NK-92 (cell line): ENCODE results near the gene FBLN1.
"Not testable (repeated sequence)": the region's sequence is repeated elsewhere in the genome, so short reads cannot be mapped to it uniquely, and the experiment has no call there.

Source experiments
- DNase-seq: peaks from one replicate; lab custom pipeline; 2025; ENCODE audit not compliant: unreplicated experiment; lab: John Stamatoyannopoulos, UW

The FBLN1 gene

DNA sequence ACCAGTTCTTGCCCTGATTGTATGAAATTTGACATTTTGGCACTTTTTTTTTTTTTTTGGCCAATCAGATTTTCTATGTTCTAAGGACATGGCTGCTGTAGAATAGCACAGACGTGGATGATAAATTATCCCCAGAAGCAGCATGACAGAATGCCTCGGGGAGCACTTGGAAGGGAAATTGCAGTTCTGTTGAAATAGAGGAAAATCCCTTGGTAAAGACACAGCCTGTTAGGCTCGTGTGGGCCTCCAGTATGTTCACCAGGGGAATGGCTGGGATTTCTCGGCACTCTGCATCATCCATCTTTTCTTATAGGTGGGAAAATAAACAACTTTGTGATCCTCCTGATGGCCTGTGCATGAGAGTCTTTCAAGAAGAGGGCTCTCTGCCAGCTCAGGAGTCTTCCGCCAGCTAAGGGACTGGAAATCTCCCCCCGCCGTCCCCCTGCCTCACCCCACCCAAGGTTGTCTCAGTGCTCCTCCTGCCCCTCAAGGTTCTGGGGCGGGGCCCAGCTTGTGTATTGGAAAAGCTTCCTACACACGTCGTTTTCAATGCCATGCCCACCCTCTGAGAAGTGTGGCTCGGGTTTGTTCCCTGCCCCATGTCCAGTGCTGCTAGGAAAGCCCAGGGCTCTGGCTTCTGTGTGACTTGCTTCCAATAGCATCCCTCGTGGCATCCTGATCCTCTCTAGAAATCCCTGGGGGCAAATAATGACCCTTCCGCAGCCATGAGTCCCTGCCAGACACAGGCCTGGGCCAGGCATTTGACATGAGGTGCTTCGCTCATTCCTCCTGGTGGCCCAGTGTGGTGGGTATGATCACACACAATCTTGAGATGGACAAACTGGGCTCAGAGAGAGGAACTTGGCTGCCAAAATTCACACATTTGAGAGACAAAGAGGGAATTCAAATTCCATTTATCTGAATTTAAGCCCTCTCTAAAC lies 98.4 kb downstream of the FBLN1 start:
- no peak for DNase-seq

DNA sequence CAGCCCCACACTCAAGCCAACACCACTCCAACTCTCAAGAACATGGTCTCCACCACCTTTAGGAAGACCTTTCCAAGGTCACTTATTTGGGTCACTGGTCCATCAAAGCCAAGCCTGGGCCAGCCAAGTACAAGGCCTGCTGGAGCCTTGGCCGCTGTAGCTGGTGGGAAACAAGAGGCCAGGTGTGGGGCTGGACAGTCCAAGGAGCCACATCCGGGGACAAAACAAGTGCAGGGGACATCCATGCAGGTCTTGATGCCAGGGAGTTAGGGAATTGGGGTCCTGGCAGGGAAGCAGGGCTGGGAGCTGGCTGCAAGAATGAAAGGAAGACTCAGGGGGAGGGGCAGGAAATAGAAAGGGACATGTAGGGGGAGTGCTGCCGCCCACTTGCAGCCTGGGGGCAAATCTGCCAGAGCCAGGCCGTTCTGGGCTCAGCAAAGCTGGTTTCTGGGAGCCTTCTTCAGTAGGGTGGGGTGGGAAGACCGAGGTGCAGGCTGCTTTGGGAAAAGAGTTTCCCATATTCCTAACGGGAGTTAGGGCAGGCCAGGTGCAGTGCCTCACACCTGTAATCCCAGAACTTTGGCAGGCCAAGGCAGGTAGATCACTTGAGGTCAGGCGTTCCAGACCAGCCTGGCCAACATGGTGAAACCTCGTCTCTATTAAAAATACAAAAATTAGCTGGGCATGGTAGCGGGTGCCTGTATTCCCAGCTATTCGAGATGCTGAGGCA lies 99.5 kb downstream of the FBLN1 start:
- no peak for DNase-seq

DNA sequence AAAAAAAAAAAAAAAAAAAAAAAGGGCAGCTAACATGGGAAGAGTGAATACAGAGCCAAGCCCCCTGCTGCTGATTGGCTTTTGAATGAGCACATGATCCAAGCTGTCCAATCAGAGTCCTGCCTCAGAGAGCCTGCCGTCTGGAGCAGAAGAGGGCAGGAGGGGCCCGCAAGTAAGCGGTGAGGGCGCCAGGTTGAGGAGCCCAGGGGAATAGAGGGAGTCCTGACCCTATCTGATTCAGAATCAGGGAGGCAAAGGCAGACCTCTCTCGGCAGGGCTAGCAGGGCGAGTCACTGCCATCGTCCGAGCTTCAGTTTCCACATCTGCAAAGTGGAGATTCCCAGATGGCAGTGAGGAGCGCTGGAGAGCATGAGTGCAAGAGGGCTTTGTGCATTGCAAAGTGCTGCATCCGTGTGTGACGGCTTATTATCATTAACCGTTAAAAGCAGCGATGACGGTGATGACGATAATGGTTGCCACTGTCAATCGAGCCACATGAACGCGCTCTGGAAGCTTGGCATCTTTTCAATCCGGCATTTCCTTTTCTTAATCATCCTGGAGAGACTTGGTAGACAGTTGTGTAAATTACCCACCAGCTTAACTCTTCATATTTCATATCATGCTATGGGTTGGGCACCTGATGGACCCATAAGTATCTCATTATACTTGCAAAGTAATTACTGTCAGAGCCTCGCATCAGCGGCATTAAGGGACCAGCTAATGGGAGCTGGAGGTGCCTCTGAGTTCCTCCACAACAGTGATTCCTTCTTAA lies 100.3 kb downstream of the FBLN1 start:
- DNase-seq, result no peak

DNA sequence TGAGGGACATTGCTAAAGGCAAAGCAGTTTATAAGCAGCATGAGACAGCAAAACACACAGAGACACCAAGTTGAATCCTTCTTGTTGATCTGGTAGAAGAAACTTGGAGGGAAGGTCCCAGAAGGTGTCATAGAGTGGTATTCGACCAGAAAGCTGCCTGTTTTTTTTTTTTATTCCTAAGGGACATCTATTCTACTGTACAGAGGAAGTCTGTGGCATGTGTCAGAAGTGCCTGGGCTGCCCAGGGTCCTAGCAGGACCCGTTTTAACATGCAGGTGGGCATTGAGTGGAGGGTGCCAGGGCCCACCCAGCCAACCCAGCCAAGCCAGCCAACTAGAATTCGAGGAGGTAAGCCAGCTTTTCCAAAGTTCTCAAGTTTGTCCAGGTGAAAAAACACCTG lies 100.9 kb downstream of the FBLN1 start:
- DNase-seq, result no peak

DNA sequence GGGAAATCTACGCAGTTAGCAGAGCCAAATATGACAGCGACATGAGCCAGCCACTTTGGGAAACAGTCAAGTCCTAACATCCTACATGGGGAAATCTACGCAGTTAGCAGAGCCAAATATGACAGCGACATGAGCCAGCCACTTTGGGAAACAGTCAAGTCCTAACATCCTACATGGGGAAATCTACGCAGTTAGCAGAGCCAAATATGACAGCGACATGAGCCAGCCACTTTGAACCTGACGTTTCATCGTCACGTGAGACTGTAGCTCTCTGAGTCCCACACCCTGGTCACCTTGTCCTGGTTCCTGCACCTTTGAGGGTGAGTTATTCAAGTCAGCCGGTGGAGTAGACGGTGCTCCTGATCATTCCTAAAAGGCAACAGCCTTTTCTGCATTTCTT lies 105.4 kb downstream of the FBLN1 start:
- not testable (repeated sequence) for DNase-seq

DNA sequence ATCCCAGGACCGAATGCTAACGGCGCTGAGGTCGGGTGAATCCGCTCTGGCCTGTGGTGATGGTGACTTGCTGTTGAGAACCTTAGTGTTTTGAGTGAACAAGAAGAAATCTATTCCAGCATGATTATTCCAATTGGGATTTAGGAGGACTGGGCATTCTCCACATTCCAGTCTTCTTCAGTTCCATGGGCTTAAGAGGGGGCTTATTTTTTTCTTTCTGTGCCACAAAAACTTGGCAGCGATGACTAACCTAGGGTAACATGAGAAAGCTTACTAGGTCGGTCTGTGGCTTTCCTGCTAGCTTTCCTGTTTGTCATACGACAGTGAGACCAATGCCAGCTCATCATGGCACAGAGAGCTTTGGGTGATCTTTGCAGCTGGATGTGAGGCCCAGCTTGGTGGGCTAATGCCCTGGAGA lies 106.1 kb downstream of the FBLN1 start:
- DNase-seq, result no peak

DNA sequence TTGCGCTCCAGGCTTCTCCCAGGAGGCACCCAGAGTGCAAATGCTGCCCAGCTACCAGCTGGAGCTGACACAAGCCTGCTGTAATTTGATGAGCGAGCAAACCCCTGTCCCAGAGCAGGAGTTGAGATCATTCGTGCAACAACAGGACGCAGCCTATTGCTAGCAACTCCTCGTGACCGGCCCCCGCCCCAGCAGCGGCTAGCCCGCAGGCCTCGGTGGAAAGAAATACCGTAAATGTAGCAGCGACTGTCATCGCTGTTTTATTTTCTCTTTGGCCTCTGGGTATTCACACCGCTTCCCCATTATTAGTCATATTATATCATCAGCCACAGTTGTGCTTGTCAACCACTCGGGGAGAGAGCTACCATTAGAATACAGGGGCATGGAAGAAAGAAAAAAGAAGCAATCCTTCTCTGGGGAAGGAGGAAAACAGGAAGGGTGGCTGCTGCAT lies 109.8 kb downstream of the FBLN1 start:
- DNase-seq, result no peak

DNA sequence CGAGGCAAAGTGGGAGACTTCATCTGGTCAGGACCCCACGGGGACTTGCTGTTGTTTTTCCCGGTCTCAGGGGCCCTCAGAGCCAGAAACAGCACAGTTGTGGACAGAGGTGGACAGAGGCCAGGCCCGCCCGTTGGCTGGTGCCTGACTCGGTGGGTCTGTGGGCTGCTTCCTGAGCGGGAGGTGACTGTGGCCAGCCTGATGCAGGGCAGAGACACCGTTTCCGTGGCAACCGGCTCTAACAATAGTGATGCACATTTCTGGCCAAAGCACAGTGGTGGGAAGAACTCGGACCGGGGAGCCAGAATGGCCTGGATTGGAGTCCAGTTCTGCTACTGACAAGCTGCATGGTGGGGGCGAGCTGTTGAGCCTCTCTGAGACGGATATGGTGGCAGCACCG lies 110.3 kb downstream of the FBLN1 start:
- DNase-seq, result no peak

DNA sequence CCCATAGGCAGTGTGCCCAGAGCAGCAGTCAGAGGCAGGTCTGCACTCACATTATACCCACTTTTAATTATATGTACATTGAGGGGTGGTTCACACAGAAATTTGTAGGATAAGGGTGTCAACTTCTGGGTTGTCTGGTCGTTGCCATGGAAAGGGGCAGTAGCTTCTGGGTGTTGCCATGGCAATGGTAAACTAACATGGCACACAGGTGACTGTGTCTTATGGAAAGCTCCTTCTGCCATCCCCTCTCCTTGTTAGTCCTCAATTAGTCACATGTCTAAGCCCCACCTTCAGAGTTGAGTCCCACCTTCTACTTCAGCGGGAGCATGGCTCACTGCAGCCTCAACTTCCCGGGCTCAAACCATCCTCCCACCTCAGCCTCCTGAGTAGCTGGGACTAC lies 112.7 kb downstream of the FBLN1 start:
- DNase-seq, result no peak

DNA sequence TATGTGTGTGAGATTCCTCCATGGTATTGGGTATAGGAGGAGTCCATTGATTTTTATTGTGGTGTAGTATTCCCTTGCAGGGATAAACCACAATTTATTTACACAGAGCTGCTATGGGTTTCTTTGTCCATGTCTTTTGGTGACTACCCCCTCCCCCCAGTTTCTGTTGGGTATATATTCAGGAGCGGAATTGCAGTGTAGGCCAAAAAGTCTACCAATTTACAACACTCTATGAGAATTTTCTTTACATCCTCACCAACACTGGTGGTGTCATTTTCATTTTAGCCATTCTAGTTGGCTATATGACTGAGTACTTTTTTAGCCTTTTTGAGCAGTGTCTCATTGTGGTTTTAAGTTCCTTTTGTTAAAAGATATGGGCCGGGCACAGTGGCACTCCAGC lies 113.7 kb downstream of the FBLN1 start:
- DNase-seq, result no peak

DNA sequence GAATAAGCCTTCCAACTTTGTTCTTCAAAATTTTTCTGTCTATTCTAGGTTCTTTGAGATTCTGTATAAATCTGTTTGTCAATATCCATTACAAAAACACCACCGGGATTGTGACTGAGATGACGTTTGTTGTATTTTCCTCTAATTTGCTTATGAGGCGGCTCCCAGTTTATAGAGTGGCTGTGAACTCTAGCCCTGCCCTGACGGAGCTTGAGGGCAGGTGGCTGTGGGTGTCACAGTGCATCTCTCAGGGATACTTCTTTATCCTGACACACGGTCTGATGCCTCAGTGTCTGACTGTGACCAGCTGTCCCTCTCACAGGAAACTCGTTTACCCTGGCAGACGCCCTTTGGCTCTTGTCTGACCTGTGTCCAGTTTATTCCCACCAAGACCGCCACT lies 115.3 kb downstream of the FBLN1 start:
- no peak for DNase-seq

DNA sequence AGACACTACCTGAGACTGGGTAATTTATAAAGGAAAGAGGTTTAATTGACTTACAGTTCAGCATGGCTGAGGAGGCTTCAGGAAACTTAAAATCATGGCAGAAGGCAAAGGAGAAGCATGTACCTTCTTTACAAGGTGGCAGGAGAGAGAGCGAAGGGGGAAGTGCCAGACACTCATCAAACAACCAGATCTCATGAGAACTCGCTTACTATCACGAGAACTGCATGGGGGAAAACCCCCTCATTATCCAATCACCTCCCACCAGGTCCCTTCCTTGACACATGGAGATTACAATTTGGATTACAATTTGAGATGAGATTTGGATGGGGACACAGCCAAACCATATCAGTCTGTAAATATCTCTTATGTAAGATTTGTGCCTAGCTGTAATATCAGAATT lies 118.0 kb downstream of the FBLN1 start:
- DNase-seq, result no peak

DNA sequence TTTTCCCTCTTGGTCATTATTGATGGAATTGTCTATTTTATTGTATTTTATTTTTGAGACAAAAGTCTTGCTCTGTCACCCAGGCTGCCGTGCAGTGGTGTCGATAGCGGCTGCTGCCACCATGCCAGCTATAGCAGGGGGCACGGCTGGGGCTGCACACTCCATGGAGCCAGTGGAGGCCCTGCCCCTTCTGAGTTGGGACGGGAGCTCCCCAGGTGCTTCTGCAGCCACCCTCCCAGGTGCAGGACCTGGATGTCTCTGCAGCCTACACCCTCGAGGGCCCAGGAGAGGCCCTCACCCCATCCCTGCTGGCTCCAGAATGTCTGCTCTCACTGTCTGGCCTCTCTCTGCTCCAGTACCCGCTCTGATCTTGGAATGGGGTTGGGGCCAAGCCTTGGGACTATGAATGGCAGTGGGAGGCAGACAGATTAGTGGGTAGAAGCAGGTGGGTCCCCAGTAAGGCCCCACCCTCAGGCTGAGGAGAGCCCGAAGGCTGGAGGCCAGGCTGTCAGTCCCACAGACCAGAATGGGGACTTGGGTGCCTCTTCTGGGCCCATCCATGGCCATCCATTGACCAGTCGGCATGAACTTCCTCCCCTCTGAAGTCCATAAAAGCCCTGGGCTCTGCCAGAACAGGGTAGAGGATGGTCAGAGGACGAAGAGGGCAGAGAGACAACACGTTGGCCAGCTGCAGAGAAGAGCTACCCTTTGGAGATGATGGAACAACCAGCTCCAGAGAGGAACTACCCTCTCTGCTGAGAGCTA lies 119.3 kb downstream of the FBLN1 start:
- DNase-seq, result no peak

DNA sequence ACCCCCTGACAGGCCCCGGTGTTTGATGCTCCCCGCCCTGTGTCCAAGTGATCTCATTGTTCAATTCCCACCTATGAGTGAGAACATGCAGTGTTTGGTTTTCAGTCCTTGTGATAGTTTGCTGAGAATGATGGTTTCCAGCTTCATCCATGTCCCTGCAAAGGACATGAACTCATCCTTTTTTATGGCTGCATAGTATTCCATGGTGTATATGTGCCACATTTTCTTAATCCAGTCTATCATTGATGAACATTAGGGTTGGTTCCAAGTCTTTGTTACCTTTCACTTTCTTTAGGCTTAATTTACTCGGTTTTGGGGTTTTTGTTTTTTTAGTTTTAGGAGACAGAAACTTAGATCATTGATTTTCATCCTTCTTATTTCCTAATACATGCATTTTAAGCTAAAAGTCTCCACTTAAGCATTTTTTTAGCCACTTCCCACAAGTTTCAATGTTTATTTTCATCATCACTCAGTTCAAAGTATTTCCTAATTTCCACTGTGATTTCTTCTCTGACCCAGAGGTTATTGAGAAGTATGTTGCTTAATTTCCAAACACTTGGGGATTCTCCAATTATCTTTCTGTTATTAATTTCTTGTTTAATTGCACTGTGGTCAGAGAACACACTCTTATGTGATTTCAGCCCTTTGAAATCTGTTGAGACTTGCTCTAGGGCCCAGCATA lies 120.9 kb downstream of the FBLN1 start:
- DNase-seq, result not testable (repeated sequence)

DNA sequence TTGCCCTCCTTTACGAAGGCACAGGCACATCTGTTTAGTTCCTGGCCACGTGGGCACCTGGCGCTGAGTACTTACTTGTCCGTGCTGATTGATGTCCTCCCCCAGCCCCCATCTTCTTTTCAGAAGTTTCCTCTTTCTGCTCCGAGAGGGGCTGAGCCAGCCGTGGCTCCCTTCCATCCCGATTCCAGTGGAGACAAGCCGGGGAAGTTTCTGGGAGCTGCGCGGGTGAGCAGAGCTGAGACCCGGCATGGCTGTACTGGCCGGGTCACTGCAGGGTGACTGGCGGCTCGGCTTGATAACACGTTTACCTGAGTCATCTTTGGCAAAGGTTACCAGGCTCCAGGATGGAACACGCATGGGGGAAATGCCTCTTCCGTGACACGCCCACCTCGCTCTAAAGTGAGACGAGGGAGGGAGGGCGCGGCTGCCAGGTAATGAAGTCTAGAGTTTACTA lies 123.5 kb downstream of the FBLN1 start:
- DNase-seq, result no peak

DNA sequence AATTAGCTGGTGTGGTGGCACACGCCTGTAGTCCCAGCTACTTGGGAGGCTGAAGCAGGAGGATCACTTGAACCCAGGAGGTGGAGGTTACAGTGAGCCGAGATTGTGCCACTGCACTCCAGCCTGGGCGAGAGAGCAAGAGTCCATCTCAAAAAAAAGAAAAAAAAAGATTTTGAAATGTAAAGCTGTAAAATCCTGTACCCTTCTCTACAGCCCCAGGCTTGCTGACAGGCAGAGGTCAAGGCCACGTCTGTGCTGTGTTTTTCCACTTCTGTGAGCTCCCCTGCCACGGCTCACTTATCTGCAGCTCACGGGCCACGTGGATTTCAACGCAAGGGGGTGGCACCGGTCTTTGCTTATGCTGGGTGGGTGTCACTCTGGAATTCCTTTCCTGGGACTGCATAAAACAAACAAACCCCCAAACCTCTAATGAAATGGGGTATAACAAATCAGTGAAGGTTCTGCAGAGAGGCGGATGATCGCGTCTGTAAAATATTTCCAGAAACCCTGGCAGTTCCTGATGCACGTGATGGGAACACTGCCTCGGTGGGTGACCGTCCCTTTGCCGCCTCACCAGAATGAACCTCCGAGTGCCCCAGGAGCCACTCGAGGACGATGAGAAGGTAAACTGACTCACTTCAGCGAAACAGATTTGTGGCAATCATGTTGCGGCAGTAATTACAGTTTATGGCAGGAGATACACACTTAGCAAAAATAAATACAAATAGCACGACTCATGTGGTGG lies 125.0 kb downstream of the FBLN1 start:
- no peak for DNase-seq

DNA sequence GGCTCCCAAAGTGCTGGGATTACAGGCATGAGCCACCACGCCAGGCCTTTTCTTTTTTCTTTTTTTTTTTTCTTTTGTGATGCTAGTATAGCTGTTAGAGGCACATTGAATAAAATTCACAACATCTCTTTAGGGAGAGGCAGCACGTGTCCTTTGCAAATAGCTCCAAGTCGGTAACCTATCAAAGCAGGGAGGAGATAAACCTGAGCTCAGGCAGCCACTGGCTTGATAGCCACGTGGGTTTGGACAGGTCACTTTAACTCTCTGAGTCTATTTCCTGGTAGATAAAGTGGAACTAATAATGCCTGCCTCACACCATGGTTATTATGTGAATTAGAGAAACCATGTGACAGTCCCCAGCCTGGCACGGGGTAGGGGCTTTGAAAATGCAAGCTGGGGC lies 125.8 kb downstream of the FBLN1 start:
- no peak for DNase-seq

DNA sequence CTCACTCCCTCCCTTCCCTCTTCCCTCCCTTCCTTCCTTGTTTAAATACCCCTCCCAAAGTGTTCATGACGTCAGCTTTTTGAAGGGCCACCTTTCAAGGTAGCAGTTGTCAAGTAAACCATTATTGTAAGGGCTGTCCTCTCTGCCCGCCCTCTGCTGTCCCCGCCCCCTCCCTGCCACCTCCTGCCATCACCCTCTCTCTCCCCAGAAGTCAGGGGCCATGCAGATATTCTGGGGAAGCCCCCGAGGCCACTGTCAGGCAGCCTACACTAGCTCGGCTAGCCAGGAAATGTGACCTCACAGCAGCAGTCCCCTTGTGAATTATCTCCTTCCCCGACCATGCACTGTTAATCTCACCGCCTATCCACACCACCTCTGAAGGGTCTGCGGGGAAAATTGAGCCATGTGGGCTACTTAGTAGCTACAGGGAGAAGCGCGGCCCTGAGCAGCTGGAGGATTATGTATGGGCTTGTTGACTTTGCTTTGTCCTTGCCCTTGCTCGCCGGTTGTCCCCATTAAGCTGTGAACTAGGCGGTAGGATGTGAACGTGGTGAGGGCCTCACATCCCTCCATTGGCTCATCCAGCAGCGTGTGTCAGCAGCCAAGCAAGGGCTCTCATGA lies 126.9 kb downstream of the FBLN1 start:
- DNase-seq, result no peak

DNA sequence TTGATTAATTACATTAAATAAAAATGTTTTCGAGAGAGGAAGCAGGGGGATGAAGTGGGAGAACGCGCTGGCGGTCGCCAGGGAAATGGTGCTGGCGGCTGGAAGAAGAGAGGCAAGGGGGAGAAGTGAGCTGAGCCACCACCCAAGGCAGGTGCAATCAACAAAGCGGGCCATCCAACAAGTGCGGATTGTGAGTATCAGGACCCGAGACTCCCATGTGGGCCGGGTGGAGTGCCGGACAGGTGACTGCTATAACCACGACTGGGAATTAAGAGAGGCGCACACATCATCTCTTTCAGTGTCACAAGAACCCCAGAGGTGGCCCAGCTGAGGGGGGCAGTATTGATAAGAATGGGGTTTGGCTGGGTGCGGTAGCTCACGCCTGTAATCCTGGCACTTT lies 127.8 kb downstream of the FBLN1 start:
- no peak for DNase-seq
